B cell (primary cell): ENCODE measurements around the gene FBN1. TPM values are rescaled to one million over a fixed set of nuclear protein-coding genes. Genes with fewer than 3 reads are reported as not detected.

Experiments used
- ATAC-seq: fragments of 200-7000 bp; cut with Tn5 transposase; one replicate; pipeline ENCODE4 v1.10.0; 2021; ENCODE audit warnings: low read depth, mild to moderate bottlenecking, moderate number of reproducible peaks, moderate library complexity
- CTCF ChIA-PET: fragments of 350-600 bp; sonication (Branson Sonifier 250); formaldehyde crosslinking; loops from one replicate; lab custom pipeline; 2021; ENCODE audit warnings: antibody characterized with exemption, inconsistent platforms; lab: Charles Lee
- POLR2A ChIA-PET: fragments of 350-600 bp; sonication (Branson Sonifier 250); formaldehyde crosslinking; loops from one replicate; lab custom pipeline; 2021; ENCODE audit warnings: antibody characterized with exemption; lab: Charles Lee
- DNase-seq: peaks from one replicate; pipeline ENCODE4 v3.0.0; 2013
- H2AFZ ChIP-seq: 2 replicates; pipeline ENCODE4 v1.6.1; 2012; ENCODE audit warnings: mild to moderate bottlenecking, low read depth, low read length; ENCODE audit not compliant: insufficient read depth, poor library complexity, severe bottlenecking
- H3K27ac ChIP-seq, 2 donors: 1 replicate in 1 of 2; 2 replicates in 1 of 2; pipeline ENCODE4 v1.5.1; 2012 to 2013; ENCODE audit warnings: low read length in 2 of 2, mild to moderate bottlenecking in 2 of 2, moderate library complexity in 1 of 2
- H3K27me3 ChIP-seq, 4 experiments: fragments of 200-600 bp in 1 of 4; sonication (generic) in 1 of 4; replicated peaks in 1 of 4; 1 replicate in 2 of 4; 2 replicates in 2 of 4; pipeline versions ENCODE4 v1.6.1 to v1.7.0; 2013 to 2016; ENCODE audit warnings: low read length in 3 of 4, mild to moderate bottlenecking in 2 of 4, mixed read lengths in 1 of 4, moderate library complexity in 1 of 4; ENCODE audit not compliant: insufficient read depth in 4 of 4, control insufficient read depth in 3 of 4; ENCODE audit errors: control extremely low read depth in 1 of 4
- H3K36me3 ChIP-seq, 2 experiments: replicated peaks in 1 of 2; 1 replicate in 1 of 2; 2 replicates in 1 of 2; pipeline versions ENCODE4 v1.6.1 to v1.7.1; 2013; ENCODE audit warnings: low read length in 1 of 2; ENCODE audit not compliant: insufficient read depth in 2 of 2, control insufficient read depth in 1 of 2; ENCODE audit errors: control extremely low read depth in 1 of 2, extremely low read depth in 1 of 2
- H3K4me1 ChIP-seq, 2 donors: fragments of 200-600 bp in 1 of 2; sonication (generic) in 1 of 2; 1 replicate in 1 of 2; 2 replicates in 1 of 2; pipeline versions ENCODE4 v1.5.1 to v1.6.1; 2013 to 2017; ENCODE audit warnings: low read length in 2 of 2; ENCODE audit not compliant: control insufficient read depth in 2 of 2, insufficient read depth in 2 of 2
- H3K4me2 ChIP-seq: replicated peaks from 2 replicates; pipeline ENCODE3; 2012; ENCODE audit warnings: mild to moderate bottlenecking, low read depth, low read length; ENCODE audit not compliant: poor library complexity, severe bottlenecking
- H3K4me3 ChIP-seq, 5 experiments: fragments of 200-600 bp in 1 of 5; sonication (generic) in 1 of 5; 1 replicate in 3 of 5; 2 replicates in 2 of 5; pipeline versions ENCODE4 v1.5.1 to v1.7.0; 2011 to 2016; ENCODE audit warnings: low read length in 4 of 5, mild to moderate bottlenecking in 4 of 5, low read depth in 2 of 5, control low read depth in 1 of 5, moderate library complexity in 1 of 5; ENCODE audit not compliant: insufficient read depth in 1 of 5; ENCODE audit errors: control extremely low read depth in 1 of 5, extremely low read depth in 1 of 5
- H3K79me2 ChIP-seq: fragments of 200-600 bp; sonication (generic); one replicate; pipeline ENCODE4 v1.6.0; 2016; ENCODE audit warnings: low read length; ENCODE audit not compliant: control insufficient read depth, insufficient read depth
- H3K9ac ChIP-seq: fragments of 200-600 bp; sonication (generic); 2 replicates; pipeline ENCODE4 v1.6.1; 2017; ENCODE audit warnings: mild to moderate bottlenecking, low read length, moderate library complexity
- H3K9me3 ChIP-seq, 3 donors: one replicate each; pipeline versions ENCODE4 v1.6.1 to v1.7.1; 2013; ENCODE audit warnings: low read length in 2 of 3; ENCODE audit not compliant: control insufficient read depth in 2 of 3, insufficient read depth in 1 of 3; ENCODE audit errors: control extremely low read depth in 1 of 3
- H4K20me1 ChIP-seq: 2 replicates; pipeline ENCODE4 v1.6.0; 2012; ENCODE audit warnings: mild to moderate bottlenecking, low read length; ENCODE audit not compliant: insufficient read depth, control insufficient read depth, poor library complexity, severe bottlenecking
- H3K27ac Mint-ChIP-seq: one replicate; pipeline ENCODE4 v1.8.0; 2021; ENCODE audit warnings: mixed read lengths
- H3K27me3 Mint-ChIP-seq: one replicate; pipeline ENCODE4 v1.8.0; 2021; ENCODE audit warnings: mixed read lengths
- H3K4me1 Mint-ChIP-seq: one replicate; pipeline ENCODE4 v1.8.0; 2021; ENCODE audit warnings: mixed read lengths
- H3K4me3 Mint-ChIP-seq: one replicate; pipeline ENCODE4 v1.8.0; 2021; ENCODE audit warnings: mixed read lengths
- H3K9me3 Mint-ChIP-seq: one replicate; pipeline ENCODE4 v1.8.0; 2022; ENCODE audit warnings: mixed read lengths; ENCODE audit not compliant: insufficient read depth
- CTCF ChIP-seq: fragments of 200-600 bp; IDR thresholded peaks from one replicate; pipeline ENCODE4 v1.8.0; 2022; ENCODE audit warnings: antibody characterized with exemption, mild to moderate bottlenecking
- EZH2 ChIP-seq: IDR thresholded peaks from 2 replicates; pipeline ENCODE4 v1.6.1; 2012; ENCODE audit warnings: borderline replicate concordance, low read depth, mild to moderate bottlenecking, moderate library complexity, low read length; ENCODE audit not compliant: insufficient read depth, poor library complexity, severe bottlenecking
- WGBS: methylation state at CpG from one replicate; pipeline ENCODE4 v1.1.5; 2013; ENCODE audit warnings: missing lambda C conversion rate; ENCODE audit not compliant: insufficient coverage; 5-methylcytosine and 5-hydroxymethylcytosine counted together
- intact Hi-C: fragments of 100-400 bp; cut with micrococcal nuclease; formaldehyde crosslinking; loops from one replicate; pipeline ENCODE4 v1.10.0; 2022
- polyA plus RNA-seq: library from polyadenylated mRNA; depleted of rRNA; stranded (reverse); fragments of >200 nt; gene quantifications from 2 replicates; pipeline ENCODE4 v1.2.3, GENCODE V29; 2012
- total RNA-seq, 2 donors: library from RNA; stranded (reverse); fragments of 120-200 nt in 1 of 2; gene quantifications; 1 replicate in 1 of 2; 2 replicates in 1 of 2; pipeline versions ENCODE4 v1.2.3 to v1.2.4, GENCODE V29; 2013 to 2022

FBN1 gene
- total and polyA plus RNA-seq, 2 donors (not counting 1 experiment from before 2014, with no cell fraction given): 0.15 to 0.25 TPM

GRCh38 chr15:48449734-48450133 lies 195.8 kb downstream of the FBN1 start:
- H3K4me1 ChIP-seq: no peaks in the 10 kb centered on the region
- 93% methylated on average over 2 of the region's 3 CpGs for WGBS
- TF ChIP-seq CTCF (no peak), EZH2 (no peak)
- DNase-seq: no peak
- no peaks in the 10 kb centered on the region for H3K9me3 ChIP-seq
- Mint-ChIP-seq H3K27me3 (no peaks in the 10 kb centered on the region), H3K27ac (no peak overlapping the region), H3K4me3 (no peak overlapping the region), H3K4me1 (no peaks in the 10 kb centered on the region), H3K9me3 (no peaks in the 10 kb centered on the region)
- H3K27ac ChIP-seq: no peak overlapping the region
- ChIA-PET CTCF (no interaction called here), POLR2A (no interaction called here)
- H3K27me3 ChIP-seq: no peaks in the 10 kb centered on the region
- no peak overlapping the region for H3K4me2 ChIP-seq
- intact Hi-C loops: no loop called here
- H3K36me3 ChIP-seq: no peaks in the 10 kb centered on the region
- no peaks in the 10 kb centered on the region for H3K79me2 ChIP-seq
- ATAC-seq: no peak
- H3K4me3 ChIP-seq: no peak overlapping the region
- H4K20me1 ChIP-seq: no peaks in the 10 kb centered on the region
- no peak overlapping the region for H3K9ac ChIP-seq
- no peak overlapping the region for H2AFZ ChIP-seq

- Mint-ChIP-seq H3K9me3 (no peaks in the 10 kb centered on the region), H3K4me3 (no peak overlapping the region), H3K27ac (no peak overlapping the region), H3K27me3 (no peaks in the 10 kb centered on the region), H3K4me1 (no peaks in the 10 kb centered on the region)
- Histone ChIP-seq H3K36me3 (no peaks in the 10 kb centered on the region), H3K27ac (no peak overlapping the region), H2AFZ (no peak overlapping the region), H3K4me1 (no peaks in the 10 kb centered on the region), H3K4me2 (no peak overlapping the region), H3K4me3 (no peak overlapping the region), H3K27me3 (no peaks in the 10 kb centered on the region), H3K79me2 (no peaks in the 10 kb centered on the region), H4K20me1 (no peaks in the 10 kb centered on the region), H3K9me3 (no peaks in the 10 kb centered on the region), H3K9ac (no peak overlapping the region)
- ATAC-seq: no peak
- whole genome bisulfite sequencing: 100% methylated on average over 1 of the region's 1 CpG
- intact Hi-C loops: no loop called here
- ChIA-PET CTCF (no interaction called here), POLR2A (no interaction called here)
- no peak for TF ChIP-seq EZH2
- no peak for TF ChIP-seq CTCF
- no peak for DNase-seq
Measured at GRCh38 chr15:48447657-48448056, 197.9 kb downstream of the FBN1 start.
